ENCODE data around the gene ANLN.
"Not testable (repeated sequence)": the region's sequence is repeated elsewhere in the genome, so short reads cannot be mapped to it uniquely, and the experiment has no call there.

ANLN gene

DNA sequence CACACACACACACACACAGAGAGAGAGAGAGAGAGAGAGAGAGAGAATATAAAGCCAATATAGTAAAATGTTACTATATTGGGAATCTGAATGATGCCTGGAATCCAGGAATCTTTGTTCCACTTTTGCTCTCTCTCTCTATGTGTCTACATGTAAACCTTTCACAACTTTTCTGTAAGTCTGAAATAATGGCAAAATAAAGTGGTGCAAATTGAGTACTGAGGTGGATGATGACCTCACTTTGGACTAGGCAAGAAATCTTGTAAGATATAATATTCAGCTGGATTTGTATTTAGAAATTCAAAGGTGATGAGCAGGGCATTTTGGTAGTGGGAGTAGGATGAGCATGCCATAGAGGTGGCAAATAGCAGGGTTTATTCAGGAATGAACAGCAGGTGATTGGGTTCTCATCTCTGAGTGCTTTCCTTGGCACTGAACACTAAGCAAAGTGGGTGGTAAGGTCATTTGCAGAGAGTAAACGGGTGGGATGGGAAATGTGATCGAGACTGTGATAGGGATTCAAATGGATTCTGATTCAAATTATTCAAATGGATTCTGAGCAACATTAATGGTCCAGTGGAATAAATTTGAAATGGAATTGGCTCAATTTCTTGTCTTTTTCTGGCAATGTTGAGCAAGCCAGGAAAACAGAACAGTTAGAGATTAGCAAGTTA is 9.7 kb upstream of the ANLN start:
- DNase-seq (ENCODE audit: low read depth in 2 of 2): no peak

- DNase-seq (ENCODE audit: low read depth in 2 of 2): no peak
These were observed 8.6 kb upstream of the ANLN start for GRCh38 chr7:36381056-36381455.

DNA sequence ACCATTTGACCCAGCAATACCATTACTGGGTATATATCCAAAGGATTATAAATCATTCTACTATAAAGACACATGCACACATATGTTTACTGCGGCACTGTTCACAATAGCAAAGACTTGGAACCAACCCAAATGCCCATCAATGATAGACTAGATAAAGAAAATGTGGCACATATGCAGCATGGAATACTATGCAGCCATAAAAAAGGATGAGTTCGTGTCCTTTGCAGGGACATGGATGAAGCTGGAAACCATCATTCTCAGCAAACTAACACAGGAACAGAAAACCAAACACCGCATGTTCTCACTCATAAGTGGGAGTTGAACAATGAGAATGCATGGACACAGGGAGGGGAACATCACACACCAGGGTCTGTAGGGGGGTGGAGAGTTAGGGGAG is 6.4 kb upstream of the ANLN start:
- DNase-seq (ENCODE audit: low read depth in 2 of 2): not testable (repeated sequence)

GRCh38 chr7:36385646-36386045 is 4.0 kb upstream of the ANLN start:
- DNase-seq (ENCODE audit: low read depth in 2 of 2): not testable (repeated sequence)

DNA sequence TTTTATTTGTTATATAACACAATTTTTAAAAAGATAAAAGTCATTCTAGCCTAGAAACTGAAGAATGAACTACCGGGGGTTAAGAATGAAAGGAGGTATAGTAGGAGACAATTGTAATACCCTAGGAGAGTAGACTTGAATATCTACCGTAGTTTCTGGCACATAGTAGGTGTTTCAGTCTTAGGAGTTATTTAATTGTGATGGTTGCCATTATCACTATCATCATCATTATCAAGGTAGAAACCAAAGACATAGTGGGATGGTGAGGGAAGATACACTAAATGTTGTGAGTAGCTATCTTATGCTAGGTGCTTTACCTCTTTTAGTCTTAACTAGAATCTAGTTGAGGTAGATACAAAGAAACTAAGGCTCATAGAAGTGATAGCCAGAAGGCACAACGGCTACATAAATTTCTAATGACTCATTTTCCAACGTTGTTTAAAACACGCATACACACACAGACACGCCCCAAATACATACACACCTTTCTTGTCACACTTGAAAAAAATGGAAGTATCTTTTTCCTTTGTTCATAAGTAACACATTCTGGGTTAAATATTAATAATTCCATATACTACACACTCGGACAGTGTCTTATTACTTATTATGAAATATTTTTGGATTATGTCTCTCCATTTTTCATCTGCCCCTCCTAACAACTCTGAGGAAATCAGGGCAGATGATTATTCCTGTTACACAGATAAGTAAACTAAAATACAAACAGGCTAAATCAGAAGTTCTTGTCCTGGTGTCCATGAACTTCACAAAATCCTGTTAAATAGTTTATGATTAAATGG is 2.0 kb upstream of the ANLN start:
- no peak for DNase-seq (ENCODE audit: low read depth in 2 of 2)

DNA sequence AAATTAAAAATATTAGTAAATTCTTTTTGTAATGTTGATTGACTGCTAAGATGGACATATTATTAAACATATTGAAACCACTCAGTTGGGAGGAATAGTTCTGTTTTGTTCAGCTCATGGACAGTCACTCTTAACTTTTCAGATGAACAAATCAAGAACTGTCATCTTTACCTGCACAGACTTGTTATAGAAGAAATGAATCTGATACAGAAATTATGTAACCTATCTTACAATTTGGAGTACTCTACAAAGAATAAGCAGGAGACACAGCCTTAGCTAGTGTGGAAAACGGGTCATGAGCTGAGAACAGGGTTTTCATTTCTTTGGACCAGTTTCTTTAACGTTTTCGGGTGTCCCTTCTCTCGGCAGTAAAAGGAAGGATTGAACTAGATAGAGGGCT is 1.2 kb upstream of the ANLN start:
- DNase-seq (ENCODE audit: low read depth in 2 of 2): no peak

GRCh38 chr7:36390199-36391090 is 783 bp downstream of the ANLN start:
- peak; percentile 59 to 66 for DNase-seq (ENCODE audit: low read depth in 2 of 2)

DNA sequence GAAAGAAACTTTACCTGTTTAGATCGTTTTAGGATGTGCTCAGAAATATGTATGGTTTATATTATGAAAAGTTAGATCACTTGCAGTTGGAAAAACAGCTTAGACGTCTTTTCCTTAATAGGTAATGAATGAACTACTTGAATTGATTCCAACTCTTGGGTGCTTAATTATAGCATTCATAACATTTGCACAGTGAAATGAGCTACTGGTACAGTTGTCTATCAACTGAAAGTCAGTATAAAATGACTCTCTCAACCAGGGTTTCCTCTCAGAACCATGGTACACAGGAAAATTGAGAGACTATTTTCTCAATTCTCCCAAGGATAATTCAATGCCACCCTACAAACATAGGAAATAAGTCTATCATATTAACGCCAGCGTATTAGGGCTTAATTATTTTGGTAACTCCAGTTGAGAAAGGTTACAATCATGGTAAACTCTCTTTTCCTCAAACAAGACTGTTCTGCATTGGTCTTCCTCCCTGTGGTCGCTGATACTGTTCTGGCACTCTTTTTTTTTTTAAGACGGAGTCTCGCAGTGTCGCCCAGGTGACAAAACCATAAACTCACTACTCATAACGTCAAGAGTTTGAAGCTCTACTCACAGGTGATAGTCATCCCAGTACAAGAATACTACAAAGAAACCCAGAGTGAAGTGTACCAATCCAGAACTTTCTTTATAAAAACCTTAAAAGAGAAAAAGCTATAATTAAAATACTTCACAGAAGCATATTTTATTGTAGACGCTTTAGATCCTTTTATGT is 2.0 kb downstream of the ANLN start:
- no peak for DNase-seq (ENCODE audit: low read depth in 2 of 2)

DNA sequence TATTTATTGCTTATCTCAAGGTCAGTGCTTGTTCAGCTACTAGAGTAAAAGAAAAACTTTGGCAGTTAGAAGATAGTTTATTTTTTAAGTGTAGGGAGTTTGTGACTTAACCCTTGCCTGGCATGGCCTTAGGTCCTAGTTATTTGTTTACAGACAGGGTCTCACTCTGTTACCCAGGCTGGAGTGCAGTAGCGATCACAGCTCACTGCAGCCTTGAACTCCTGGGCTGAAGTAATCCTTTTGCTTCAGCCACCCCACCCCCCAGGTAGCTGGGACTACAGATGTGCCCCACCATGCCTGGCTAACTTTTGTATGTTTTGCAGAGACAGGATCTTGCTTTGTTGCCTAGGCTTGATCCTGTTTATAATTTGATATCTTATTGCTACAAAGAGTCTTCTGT is 4.2 kb downstream of the ANLN start:
- DNase-seq (ENCODE audit: low read depth in 2 of 2): no peak

GRCh38 chr7:36395171-36395894 is 5.7 kb downstream of the ANLN start:
- DNase-seq (ENCODE audit: low read depth in 2 of 2): no peak

DNA sequence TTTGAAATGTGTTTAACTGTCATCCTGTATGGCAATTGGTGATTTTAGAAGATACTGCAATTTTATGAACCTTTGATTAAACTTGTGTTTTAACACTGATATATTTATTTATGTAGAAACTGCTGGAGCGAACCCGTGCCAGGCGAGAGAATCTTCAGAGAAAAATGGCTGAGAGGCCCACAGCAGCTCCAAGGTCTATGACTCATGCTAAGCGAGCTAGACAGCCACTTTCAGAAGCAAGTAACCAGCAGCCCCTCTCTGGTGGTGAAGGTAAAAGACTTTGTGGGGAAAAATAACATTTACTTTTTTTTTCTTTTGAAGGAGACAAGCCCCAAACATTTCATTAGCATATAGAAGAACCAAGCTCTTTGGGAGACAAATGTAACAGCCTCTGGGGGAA is 6.5 kb downstream of the ANLN start:
- no peak for DNase-seq (ENCODE audit: low read depth in 2 of 2)

- DNase-seq (ENCODE audit: low read depth in 2 of 2): no peak
These were observed 10.4 kb downstream of the ANLN start for GRCh38 chr7:36400036-36400435.

DNA sequence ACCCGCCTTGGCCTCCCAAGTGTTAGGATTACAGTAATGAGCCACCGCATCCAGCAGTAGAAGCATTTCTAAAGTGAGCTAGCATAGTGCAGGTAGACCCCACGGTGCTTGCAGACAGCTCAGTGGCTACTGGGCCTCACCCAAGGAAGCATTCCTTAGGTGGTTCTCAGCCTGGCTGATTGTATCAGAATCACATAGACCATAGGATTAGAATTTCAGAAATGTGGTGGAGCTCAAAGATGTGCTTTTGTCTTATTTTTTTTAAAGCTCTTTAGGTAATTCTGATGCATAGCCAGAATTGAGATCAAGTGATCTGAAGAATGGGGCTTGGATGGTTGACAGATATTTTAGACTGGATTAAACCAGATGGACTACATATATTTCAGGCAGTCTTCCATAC is 10.9 kb downstream of the ANLN start:
- DNase-seq (ENCODE audit: low read depth in 2 of 2): no peak

GRCh38 chr7:36403452-36403851 is 13.8 kb downstream of the ANLN start:
- DNase-seq (ENCODE audit: low read depth in 2 of 2): no peak

GRCh38 chr7:36404639-36405408 is 15.2 kb downstream of the ANLN start:
- no peak for DNase-seq (ENCODE audit: low read depth in 2 of 2)

DNA sequence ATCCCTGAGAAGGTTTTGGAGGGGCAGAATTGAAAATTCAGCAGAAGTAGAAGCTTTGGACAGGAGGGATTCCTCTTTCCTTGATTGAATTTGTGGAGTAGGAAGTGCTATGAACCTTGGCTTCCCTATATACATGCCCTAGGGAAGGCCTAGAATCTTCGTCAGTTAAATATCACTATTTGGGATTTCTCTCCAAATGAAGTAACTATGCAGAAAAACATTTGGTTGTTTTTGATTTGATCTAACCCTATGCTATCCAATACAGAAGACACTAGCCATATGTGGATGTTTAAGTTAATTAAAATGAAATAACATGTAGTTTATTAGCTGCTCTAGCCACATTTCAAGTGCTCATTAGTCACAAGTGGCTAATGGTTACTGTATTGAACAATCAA is 15.7 kb downstream of the ANLN start:
- DNase-seq (ENCODE audit: low read depth in 2 of 2): no peak

DNA sequence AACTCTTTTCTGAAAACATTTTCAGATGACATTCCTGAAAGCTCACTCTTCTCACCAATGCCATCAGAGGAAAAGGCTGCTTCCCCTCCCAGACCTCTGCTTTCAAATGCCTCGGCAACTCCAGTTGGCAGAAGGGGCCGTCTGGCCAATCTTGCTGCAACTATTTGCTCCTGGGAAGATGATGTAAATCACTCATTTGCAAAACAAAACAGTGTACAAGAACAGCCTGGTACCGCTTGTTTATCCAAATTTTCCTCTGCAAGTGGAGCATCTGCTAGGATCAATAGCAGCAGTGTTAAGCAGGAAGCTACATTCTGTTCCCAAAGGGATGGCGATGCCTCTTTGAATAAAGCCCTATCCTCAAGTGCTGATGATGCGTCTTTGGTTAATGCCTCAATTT is 16.5 kb downstream of the ANLN start:
- no peak for DNase-seq (ENCODE audit: low read depth in 2 of 2)

DNA sequence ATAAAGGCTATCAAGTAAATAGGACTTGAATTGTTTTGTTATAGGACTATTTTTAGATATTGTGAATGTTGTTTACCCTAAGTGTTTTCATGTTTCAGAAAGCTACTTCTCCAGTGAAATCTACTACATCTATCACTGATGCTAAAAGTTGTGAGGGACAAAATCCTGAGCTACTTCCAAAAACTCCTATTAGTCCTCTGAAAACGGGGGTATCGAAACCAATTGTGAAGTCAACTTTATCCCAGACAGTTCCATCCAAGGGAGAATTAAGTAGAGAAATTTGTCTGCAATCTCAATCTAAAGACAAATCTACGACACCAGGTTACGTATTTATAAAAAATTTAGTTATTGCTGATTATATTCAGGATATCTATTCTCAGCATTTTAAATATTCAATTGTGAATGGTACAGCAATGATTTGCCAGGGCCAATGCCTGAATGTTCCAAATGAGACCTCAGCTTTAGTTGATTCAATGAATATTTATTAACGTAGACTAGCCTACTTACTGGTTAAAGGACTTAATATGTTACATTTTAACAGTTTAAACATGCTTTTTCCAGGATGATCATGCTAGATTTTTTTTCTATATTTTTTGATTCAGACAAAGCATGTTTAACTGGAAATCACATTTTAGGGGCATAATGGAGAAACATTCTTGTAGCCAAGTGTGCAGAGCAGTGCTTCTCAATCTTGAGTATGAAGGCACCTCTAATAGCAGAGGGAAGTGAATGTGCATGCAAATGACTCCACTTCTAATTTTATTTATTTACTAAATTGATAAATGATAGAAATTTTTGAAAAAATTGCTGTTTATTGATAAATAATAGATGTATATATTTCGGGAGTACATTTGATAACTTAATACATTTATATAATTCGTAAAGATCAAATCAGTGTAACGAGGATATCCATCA is 18.2 kb downstream of the ANLN start:
- DNase-seq (ENCODE audit: low read depth in 2 of 2): no peak

- DNase-seq (ENCODE audit: low read depth in 2 of 2): no peak
These were observed 18.9 kb downstream of the ANLN start for GRCh38 chr7:36408589-36408988.
